Measurements from ENCODE around the gene FKBP6. TPM values are rescaled to one million over a fixed set of nuclear protein-coding genes. Genes with fewer than 3 reads are reported as not detected.

Gene FKBP6
- total and polyA plus RNA-seq, 2 of the 13 experiments (the other 11 are each of a cell fraction or from before 2014, with no cell fraction given) = 0.07 to 0.20 TPM

DNA sequence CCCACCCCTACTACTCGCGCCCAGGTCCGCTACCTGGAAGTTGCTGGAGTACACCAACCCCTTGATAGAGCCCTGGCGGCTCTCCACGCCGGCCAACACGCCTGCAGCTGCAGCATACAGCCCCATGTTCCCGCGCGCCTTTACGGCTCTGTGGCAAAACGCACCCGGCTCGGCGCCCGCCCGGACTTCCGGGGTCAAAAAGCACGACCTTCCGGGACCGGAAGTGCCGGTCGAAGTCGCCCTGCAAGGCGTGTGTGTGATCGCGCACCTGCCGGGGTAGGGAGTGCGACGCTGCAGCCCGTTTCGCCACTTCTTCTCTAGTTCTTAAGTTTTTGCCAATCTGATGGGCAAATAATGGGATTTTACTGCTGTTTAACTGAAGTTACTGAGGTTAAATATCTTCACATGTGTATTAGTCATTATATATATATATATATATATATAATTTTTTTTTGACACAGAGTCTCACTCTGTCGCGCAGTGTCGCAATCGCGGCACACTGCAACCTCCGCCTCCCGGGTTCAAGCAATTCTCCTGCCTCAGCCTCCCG, 19.2 kb upstream of the FKBP6 start, which contains the start of gene NSUN5 (continued):
- TF ChIP-seq, protein P1, sequence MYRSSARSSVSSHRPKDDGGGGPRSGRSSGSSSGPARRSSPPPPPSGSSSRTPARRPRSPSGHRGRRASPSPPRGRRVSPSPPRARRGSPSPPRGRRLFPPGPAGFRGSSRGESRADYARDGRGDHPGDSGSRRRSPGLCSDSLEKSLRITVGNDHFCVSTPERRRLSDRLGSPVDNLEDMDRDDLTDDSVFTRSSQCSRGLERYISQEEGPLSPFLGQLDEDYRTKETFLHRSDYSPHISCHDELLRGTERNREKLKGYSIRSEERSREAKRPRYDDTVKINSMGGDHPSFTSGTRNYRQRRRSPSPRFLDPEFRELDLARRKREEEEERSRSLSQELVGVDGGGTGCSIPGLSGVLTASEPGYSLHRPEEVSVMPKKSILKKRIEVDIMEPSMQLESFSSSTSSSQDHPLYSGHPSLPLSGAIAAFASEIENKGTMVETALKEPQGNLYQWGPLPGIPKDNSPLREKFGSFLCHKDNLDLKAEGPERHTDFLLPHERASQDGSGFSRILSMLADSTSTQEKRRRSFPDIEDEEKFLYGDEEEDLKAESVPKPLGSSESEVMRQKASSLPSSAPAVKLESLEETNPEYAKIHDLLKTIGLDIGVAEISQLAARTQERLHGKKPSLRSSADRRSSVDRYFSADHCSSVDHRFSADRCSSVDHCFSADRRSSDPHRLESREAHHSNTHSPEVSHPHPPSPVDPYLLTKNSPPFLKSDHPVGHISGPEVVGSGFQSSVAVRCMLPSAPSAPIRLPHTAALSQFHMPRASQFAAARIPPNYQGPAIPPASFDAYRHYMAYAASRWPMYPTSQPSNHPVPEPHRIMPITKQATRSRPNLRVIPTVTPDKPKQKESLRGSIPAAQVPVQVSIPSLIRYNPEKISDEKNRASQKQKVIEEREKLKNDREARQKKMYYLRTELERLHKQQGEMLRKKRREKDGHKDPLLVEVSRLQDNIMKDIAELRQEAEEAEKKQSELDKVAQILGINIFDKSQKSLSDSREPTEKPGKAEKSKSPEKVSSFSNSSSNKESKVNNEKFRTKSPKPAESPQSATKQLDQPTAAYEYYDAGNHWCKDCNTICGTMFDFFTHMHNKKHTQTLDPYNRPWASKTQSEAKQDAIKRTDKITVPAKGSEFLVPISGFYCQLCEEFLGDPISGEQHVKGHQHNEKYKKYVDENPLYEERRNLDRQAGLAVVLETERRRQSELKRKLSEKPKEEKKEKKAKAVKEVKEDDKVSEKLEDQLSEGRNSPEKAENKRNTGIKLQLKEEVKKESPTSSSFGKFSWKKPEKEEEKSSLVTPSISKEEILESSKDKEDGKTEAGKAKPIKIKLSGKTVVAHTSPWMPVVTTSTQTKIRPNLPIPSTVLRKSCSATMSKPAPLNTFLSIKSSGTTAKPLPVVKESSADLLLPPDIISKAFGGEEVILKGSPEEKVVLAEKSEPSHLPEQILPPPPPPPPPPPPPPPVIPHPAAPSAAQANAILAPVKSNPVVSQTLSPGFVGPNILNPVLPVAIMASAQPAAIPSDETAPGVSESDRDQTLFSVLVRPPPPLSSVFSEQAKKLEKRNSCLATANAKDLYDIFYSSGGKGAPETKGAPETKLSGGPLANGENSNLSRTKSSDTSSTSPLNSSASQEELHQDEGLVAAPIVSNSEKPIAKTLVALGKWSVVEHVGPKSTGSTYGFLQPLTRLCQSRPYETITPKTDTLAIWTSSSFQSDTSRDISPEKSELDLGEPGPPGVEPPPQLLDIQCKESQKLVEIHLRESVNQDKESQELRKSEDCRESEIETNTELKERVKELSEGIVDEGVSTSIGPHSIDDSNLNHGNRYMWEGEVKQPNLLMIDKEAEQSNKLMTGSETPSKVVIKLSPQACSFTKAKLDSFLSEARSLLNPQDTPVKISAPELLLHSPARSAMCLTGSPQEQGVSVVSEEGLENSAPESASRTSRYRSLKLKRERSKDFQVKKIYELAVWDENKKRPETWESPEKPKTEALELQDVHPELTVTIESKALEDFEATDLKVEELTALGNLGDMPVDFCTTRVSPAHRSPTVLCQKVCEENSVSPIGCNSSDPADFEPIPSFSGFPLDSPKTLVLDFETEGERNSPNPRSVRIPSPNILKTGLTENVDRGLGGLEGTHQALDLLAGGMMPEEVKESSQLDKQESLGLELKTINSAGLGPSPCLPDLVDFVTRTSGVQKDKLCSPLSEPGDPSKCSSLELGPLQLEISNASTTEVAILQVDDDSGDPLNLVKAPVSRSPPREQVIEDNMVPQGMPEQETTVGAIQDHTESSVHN (CRISPR knock-in tag; IDR thresholded peaks at IDR 0.05) = peak; percentile 55; the same call in 1 of the 2 replicates
- TF ChIP-seq NR2F1 (CRISPR knock-in tag; IDR thresholded peaks at IDR 0.05) = peak; percentile 88 to 91
- TF ChIP-seq, protein P2, sequence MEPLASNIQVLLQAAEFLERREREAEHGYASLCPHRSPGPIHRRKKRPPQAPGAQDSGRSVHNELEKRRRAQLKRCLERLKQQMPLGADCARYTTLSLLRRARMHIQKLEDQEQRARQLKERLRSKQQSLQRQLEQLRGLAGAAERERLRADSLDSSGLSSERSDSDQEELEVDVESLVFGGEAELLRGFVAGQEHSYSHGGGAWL (CRISPR knock-in tag; IDR thresholded peaks at IDR 0.05) = peak; percentile 96
- TF ChIP-seq JARID2 (CRISPR knock-in tag; IDR thresholded peaks at IDR 0.05; ENCODE audit: insufficient replicate concordance) = no peak
- TF ChIP-seq ZSCAN21 (CRISPR knock-in tag; IDR thresholded peaks at IDR 0.05; ENCODE audit: borderline replicate concordance) = peak; percentile 90; the same call in 1 of the 2 replicates
- peak; percentile 88 for TF ChIP-seq GABPA (IDR thresholded peaks at IDR 0.05; ENCODE audit: low read depth, low read length)
- TF ChIP-seq GABPA (CRISPR knock-in tag; IDR thresholded peaks at IDR 0.05; ENCODE audit: low read depth) = peak; percentile 96
- TF ChIP-seq SIX4 (CRISPR knock-in tag; IDR thresholded peaks at IDR 0.05) = no peak; the same call in 1 of the 2 replicates
- TF ChIP-seq ZFP37 (CRISPR knock-in tag; IDR thresholded peaks at IDR 0.05; ENCODE audit: borderline replicate concordance) = peak; percentile 90; the same call in 1 of the 2 replicates
- peak; percentile 83 for TF ChIP-seq SPEN (CRISPR knock-in tag; IDR thresholded peaks at IDR 0.05; ENCODE audit: low read depth)
- TF ChIP-seq XRCC5 (optimal IDR thresholded peaks at IDR 0.05; ENCODE audit: low read length) = peak; percentile 46
- peak; percentile 93 for TF ChIP-seq ZNF670 (CRISPR knock-in tag; IDR thresholded peaks at IDR 0.05; ENCODE audit: borderline replicate concordance)
- TF ChIP-seq, protein P3, sequence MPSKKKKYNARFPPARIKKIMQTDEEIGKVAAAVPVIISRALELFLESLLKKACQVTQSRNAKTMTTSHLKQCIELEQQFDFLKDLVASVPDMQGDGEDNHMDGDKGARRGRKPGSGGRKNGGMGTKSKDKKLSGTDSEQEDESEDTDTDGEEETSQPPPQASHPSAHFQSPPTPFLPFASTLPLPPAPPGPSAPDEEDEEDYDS (CRISPR knock-in tag; IDR thresholded peaks at IDR 0.05) = peak; percentile 73
- 0 out of 2 replicates have a peak, but pooled peaks have one; percentile 11 for TF ChIP-seq EEA1 (CRISPR knock-in tag; IDR thresholded peaks at IDR 0.05; ENCODE audit: borderline replicate concordance)
- peak; percentile 82; the same call in 1 of the 2 replicates for TF ChIP-seq SMAD9 (CRISPR knock-in tag; IDR thresholded peaks at IDR 0.05)
- no peak for TF ChIP-seq ZNF10 (CRISPR knock-in tag; IDR thresholded peaks at IDR 0.05; ENCODE audit: borderline replicate concordance, low read depth)
- TF ChIP-seq HDAC1 (CRISPR knock-in tag; IDR thresholded peaks at IDR 0.05) = peak; percentile 91
- no peak for TF ChIP-seq NR1H2 (CRISPR knock-in tag; IDR thresholded peaks at IDR 0.05; ENCODE audit: borderline replicate concordance, low read depth)
- TF ChIP-seq DNMT1 (CRISPR knock-in tag; IDR thresholded peaks at IDR 0.05) = no peak

All from HepG2 (cell line).